Suprapubic skin (tissue), 3 donors: Measurements from ENCODE around the gene POLR1C.

Source experiments
- CTCF ChIP-seq, 2 donors: fragments of 200-600 bp in 1 of 2; fragments of 450-650 bp in 1 of 2; sonication (generic) in 1 of 2; IDR thresholded peaks; one replicate each; pipeline ENCODE4 v1.5.1; 2016 to 2019; ENCODE audit warnings: antibody characterized with exemption in 2 of 2, mild to moderate bottlenecking in 1 of 2, moderate library complexity in 1 of 2
- POLR2A ChIP-seq, 2 donors: fragments of 450-650 bp; IDR thresholded peaks; one replicate each; pipeline ENCODE4 v1.6.1; 2017; ENCODE audit warnings: antibody characterized with exemption in 2 of 2, mild to moderate bottlenecking in 2 of 2, moderate library complexity in 2 of 2

- TF ChIP-seq CTCF (IDR thresholded peaks at IDR 0.05), result no peak
- no peak for TF ChIP-seq POLR2A (IDR thresholded peaks at IDR 0.05)
Observed at GRCh38 chr6:43492673-43493072, 24.2 kb upstream of the POLR1C start.
